ENCODE data around the gene GARS1. TPM values are rescaled to one million over a fixed set of nuclear protein-coding genes. Genes with fewer than 3 reads are reported as not detected.

Gene GARS1
- total and polyA plus RNA-seq, 9 of the 15 experiments (the other 6 are each of a cell fraction or from before 2014, with no cell fraction given), result 142 to 769 (median 272) TPM

DNA sequence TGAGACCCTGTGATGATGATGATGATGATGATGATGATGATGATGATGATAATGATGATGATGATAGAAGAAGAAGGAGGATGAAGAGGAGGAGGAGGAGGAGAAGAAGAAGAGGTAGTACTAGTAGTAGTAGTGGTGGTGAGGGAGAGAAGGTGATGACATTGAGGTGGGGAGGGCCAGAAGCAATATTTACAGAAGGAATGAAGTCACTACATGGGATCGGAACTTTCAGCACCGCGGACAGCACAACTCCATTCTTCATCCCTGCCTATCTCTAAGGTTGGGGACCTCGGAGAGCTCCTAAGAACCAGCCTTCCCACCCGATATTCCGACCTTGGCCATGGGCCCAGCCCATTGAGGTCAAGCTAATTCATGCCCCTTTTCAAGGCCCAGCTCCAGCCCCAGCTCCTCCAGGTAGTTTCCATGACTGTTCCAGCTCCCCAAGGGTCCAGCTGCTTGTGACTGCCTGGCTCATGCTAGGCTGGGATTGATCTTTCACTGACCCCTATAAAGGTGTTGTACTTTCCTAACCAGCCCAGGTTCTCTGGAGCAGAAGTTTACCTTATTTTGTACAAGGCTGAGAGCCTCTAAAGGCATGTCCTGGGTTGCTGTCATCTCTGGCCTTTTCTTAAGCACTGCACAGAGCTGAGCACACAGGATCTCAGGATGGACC lies 77.3 kb downstream of the GARS1 start (continued):
- no peak for TF ChIP-seq RBM14 (IDR thresholded peaks at IDR 0.05; ENCODE audit: borderline replicate concordance, insufficient read depth, low read depth, low read length)
- TF ChIP-seq ZNF24 (IDR thresholded peaks at IDR 0.05), result peak; percentile 85; the same call in 1 of the 2 replicates
- TF ChIP-seq, protein P1, sequence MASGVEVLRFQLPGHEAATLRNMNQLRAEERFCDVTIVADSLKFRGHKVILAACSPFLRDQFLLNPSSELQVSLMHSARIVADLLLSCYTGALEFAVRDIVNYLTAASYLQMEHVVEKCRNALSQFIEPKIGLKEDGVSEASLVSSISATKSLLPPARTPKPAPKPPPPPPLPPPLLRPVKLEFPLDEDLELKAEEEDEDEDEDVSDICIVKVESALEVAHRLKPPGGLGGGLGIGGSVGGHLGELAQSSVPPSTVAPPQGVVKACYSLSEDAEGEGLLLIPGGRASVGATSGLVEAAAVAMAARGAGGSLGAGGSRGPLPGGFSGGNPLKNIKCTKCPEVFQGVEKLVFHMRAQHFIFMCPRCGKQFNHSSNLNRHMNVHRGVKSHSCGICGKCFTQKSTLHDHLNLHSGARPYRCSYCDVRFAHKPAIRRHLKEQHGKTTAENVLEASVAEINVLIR (CRISPR knock-in tag; IDR thresholded peaks at IDR 0.05), result 0 out of 2 replicates have a peak, but pooled peaks have one; percentile 35
- TF ChIP-seq PATZ1 (CRISPR knock-in tag; IDR thresholded peaks at IDR 0.05; ENCODE audit: borderline replicate concordance), result no peak
- peak; percentile 97 for TF ChIP-seq DMBX1 (CRISPR knock-in tag; IDR thresholded peaks at IDR 0.05; ENCODE audit: borderline replicate concordance)
- no peak for TF ChIP-seq HLTF (IDR thresholded peaks at IDR 0.05)
- TF ChIP-seq KLF13 (tag; IDR thresholded peaks at IDR 0.05; ENCODE audit: borderline replicate concordance, low read depth), result no peak
- TF ChIP-seq RERE (CRISPR knock-in tag; IDR thresholded peaks at IDR 0.05; ENCODE audit: borderline replicate concordance), result no peak
- no peak for TF ChIP-seq HDGF (IDR thresholded peaks at IDR 0.05)
- no peak for TF ChIP-seq TRIM28 (IDR thresholded peaks at IDR 0.05)
- TF ChIP-seq HIVEP1 (CRISPR knock-in tag; IDR thresholded peaks at IDR 0.05), result no peak
- TF ChIP-seq GTF2F1 (IDR thresholded peaks at IDR 0.05; ENCODE audit: low read depth, low read length), result no peak
- peak; percentile 34 to 96; a peak in 3 of 4 replicates for TF ChIP-seq MAZ (CRISPR knock-in tag; conservative IDR thresholded peaks at IDR 0.05 in 1 of 2, IDR thresholded peaks at IDR 0.05 in 1 of 2)
- TF ChIP-seq, protein P2, sequence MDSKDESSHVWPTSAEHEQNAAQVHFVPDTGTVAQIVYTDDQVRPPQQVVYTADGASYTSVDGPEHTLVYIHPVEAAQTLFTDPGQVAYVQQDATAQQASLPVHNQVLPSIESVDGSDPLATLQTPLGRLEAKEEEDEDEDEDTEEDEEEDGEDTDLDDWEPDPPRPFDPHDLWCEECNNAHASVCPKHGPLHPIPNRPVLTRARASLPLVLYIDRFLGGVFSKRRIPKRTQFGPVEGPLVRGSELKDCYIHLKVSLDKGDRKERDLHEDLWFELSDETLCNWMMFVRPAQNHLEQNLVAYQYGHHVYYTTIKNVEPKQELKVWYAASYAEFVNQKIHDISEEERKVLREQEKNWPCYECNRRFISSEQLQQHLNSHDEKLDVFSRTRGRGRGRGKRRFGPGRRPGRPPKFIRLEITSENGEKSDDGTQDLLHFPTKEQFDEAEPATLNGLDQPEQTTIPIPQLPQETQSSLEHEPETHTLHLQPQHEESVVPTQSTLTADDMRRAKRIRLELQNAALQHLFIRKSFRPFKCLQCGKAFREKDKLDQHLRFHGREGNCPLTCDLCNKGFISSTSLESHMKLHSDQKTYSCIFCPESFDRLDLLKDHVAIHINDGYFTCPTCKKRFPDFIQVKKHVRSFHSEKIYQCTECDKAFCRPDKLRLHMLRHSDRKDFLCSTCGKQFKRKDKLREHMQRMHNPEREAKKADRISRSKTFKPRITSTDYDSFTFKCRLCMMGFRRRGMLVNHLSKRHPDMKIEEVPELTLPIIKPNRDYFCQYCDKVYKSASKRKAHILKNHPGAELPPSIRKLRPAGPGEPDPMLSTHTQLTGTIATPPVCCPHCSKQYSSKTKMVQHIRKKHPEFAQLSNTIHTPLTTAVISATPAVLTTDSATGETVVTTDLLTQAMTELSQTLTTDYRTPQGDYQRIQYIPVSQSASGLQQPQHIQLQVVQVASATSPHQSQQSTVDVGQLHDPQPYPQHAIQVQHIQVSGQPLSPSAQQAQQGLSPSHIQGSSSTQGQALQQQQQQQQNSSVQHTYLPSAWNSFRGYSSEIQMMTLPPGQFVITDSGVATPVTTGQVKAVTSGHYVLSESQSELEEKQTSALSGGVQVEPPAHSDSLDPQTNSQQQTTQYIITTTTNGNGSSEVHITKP (IDR thresholded peaks at IDR 0.05; ENCODE audit: partially characterized antibody), result no peak
- TF ChIP-seq NFIX (CRISPR knock-in tag; IDR thresholded peaks at IDR 0.05; ENCODE audit: low read depth), result no peak
